ENCODE data around the gene GRID1.

The GRID1 gene

DNA sequence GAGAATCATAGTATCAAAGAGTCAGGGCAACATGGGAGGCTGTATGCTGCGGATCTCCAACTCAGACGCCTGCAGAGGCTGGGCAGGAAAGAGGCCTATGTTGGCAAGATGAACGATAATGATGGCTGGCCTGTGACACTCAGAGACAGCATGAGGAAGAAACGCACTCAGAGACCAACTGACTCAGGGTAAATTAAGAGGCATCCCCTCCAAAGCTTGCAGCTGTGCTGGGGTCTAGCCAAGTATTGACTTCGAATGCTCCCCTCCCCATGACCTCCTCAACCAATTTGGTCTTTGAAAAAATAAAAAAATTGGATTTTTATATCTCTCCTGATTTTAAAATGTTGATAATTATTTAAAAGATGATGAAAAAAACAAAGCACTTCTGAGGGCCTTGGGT, 718.9 kb downstream of the GRID1 start:
- no peak for DNase-seq (ENCODE audit: low spot score)

DNA sequence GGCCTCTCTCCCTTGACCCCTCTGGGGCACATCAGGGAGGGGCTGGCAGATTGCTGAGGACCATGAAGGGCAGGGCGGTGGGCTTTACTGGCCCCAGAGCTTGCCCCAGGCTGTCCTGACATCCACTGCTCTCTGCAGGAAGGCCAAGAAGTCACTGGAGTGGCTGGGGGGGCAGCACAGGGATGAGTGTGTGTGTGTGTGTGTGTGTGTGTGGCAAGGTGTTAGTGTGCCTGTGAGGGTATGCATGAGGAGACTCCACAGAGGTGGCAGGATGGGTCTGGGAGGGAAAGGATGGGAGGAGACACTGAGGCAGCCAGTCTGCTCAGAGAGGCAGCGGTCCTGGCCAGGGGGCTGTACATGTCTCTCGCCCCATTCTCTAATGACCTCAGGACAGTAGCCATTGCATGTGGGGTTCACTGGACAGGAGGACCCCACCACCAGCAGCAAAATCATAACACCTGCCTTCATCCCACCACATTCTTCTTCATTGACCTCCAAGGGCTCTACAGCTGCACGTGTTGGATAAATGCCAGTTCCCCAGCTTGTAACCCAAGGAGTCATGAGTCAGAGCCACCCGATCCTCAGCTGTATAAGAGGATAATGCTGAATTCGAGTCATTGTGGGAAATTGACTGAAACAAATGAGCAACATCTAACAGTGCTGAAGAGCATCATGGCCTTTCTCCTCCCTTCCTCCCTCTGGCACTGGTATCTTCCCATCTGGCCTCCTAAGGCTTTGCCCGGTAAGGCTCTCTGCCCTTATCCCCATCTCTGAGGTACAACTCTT, 720.5 kb downstream of the GRID1 start:
- no peak for DNase-seq (ENCODE audit: low spot score)

DNA sequence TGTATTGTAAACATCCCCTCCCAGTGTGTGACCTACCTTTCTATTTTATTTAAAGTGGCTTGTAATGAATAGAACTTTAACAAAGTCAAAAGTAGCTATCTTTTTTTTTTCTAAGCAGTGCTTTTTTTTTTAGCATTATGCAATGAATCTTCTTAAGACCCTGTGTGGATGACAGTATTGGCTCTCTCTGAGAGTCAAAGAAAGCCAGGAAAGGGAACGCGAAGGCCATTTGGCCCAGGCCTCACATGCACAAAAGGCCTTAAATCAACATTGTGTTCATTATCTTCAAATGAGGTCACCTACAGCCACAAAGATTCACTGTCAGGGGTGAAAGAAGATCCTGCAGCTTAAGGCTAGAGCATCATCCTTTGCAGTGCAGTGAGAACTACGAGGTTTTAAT, 721.5 kb downstream of the GRID1 start:
- DNase-seq (ENCODE audit: low spot score) = no peak

DNA sequence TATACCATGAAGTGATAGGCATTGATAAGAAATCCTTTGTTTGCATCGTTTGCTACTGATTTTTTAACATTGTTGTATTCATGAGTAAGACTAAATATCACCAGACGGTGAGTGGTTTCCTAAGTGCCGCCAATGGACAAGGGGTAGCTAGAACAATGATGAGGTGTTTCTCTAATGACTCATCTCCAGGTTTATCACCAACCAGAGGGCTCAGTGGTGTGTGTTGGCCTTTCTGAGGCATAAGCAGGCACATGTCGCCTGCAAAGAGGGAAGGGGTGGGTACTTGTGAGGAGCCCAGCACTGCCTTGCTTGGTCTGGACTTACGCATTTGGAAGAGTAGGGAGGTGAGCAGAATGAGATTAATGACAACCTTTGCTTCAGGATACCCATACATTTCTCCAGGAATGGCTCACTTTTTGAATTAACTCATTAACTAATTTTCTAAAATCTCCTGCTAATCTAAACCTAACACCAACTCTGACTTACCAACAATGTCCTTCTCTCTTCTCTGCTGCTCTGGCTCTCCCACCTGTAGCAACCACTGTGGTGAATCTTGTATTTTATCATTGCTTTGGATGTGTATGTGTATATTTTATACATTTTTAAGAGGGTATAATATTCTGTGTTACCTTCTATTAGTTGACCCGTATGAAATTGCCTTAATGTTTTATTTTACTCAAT, 722.6 kb downstream of the GRID1 start:
- DNase-seq (ENCODE audit: low spot score) = no peak

DNA sequence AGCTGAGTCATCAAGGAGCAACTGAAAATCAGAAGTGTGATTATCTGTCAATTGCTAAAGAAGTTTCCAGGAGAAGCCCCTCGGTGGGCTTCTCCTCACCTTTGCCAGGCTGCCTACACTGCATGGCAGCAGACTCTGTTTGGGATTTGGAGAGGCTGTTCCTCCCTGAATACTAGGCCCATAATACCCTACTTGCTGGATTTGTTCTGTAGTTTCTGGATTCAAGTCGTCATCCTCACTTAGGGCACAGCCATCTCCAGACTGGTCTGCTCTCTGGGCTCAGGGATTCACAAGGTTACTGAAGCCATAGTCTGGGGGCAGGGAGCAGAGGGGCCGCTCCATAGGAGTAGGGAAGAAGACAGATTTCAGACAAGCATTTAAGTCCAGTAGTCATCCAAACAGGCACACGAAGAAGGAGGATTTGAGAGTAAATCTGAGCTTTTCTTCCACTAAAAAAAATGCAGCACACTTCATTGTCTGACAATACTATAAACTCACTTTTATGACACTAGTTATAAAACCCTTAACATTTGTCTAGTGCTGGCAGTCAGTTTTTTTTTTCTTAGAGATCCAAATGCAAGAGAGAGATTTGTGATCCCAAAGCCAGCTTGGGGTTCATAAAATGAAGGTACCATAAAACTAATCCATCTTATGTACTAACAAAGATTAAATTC, 723.3 kb downstream of the GRID1 start:
- no peak for DNase-seq (ENCODE audit: low spot score)

DNA sequence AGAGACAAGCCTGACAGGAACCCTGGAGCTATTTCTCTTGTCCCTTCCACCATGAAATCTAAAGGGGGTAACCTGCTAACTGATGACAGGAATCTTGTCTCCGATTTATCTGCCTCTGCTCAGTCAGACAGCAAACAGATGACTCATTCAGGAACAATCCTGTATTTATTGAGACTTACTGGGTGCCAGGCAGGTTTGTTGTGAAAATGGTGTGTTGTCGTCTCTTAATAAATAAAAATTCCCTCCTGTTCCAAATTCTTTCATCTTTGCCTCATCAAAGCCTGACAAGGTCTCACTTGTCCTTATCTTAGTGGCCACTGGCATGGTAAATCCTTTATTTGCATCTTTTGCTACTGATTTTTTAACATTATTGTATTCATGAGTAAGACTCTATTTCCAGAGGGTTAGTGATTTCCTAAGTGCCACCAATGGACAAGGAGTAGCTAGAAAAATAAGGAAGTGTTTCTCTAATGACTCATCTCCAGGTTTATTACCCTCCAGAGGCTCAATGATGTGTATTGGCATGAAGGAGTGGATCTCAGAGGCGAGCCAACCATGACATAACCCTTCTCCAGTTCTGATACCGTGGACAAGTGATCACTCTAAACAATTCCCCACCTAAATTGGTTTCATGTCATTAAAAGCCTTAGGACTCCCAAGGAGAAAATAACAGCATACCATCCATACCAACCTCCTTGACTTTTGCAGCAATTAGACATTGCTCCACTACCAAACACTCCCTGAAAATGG, 724.0 kb downstream of the GRID1 start:
- DNase-seq (ENCODE audit: low spot score) = no peak

DNA sequence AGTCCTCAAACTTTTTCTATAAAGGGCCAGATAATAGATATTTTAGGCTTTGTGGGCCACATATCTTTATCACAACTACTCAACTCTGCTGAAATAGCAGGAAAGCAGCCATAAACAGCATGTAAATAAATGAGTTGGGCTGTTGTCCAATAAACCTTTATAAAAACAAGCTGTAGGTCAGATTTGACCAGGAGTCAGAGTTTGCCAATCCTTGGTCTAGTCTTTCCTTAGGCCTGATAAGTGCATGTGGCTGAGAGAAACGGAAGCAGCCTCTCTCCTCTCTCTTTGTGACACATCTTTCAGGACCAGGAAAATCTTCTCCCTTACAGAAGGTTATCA, 724.5 kb downstream of the GRID1 start:
- DNase-seq (ENCODE audit: low spot score) = no peak

DNA sequence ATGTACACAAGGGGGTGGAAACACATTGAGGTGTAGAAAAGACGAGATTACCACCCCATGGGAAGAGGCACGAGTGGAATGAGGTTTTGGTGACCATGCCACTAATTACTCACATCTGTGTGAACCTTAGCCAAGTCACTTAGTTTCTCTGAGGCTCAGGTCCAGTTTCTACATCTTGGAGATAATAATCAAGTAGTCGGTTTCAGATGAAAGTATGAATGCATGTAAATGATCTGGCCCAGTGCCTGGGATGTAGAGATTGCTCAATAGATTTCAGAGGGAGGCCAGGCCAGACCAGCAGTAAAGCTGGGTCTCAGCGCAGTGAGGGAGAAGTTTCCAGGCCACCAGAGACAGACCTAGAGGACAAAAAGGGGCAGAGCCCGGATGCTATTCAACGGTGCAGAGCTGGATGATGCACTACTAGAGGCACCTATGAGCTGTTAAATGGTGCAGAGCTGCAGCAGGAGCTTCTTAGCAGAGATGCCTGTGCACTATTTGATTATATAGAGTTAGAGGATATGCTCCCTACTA, 725.1 kb downstream of the GRID1 start:
- no peak for DNase-seq (ENCODE audit: low spot score)

DNA sequence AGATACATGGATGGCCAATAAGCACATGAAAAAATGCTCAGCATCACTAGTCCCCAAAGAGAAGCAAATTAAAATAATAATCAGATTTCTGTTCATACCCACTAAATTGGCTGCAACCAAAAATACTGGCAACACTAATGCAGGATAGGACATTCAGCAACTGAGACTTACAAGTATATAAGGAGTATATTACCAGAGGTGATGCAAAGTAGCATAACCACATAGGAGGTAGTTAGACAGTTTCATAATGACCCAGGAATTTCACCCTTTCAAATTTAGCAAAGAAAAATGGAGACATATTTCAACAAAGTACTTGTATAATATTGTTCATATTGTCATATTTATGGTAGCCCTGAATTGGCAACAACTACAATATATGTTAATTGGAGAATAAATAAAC, 727.8 kb downstream of the GRID1 start:
- DNase-seq (ENCODE audit: low spot score) = no peak

DNA sequence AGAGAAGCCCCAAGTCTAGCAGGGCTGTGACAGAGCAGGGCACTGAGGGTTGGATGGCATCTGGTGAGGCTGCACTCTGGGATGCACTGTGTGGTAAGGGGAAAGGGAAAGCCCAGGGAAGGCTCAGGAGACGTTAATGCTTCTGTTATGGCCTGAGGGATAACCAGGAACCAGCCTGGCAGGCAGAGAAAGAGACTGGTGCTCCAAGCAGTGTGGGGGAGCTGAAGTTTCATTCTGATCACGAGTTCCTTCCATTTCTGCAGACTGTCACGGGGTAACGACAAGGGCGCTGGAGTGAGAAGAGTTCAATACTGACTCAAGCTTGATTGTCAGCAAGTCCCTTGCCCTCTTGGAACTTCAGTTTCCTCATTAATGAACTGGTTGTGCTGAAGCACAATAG, 730.9 kb downstream of the GRID1 start:
- DNase-seq (ENCODE audit: low spot score) = no peak

DNA sequence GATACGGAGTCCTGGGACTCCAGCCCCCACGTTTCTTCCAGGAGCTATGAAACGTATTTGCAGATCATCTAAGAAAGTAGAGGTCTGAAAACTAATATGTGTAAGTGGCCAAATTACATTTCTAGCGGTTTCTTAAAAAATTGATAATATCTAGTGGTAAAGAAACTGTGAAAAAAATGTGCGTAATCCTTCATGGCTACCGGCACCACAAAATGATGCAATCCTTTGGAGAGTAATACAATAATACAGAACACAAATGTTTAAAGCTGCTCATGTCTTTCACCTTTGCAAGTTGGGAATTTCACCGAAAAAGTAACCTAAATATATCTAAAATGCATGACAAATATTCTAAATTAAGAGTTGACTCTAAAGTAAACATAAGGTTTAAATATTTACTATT, 742.1 kb downstream of the GRID1 start:
- DNase-seq (ENCODE audit: low spot score) = no peak

DNA sequence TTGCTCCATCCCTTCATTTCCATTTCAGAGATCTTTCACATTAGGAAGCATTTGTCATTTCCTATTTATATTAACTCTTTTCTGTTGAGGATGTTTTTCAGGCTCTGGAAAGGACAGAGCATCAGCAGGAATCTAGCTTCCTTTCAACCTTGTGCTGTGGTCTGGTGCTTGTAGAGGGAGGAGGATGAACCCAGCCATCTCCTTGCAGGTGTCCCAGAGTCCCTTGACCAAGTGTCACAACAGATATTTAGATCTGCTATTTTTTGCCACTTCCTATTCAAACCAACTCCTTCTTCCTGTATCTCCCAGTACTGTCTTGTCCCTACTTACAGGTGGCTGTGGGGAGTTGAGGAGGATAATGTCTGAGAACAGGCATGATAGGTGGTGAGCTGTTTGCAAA, 742.8 kb downstream of the GRID1 start:
- no peak for DNase-seq (ENCODE audit: low spot score)

DNA sequence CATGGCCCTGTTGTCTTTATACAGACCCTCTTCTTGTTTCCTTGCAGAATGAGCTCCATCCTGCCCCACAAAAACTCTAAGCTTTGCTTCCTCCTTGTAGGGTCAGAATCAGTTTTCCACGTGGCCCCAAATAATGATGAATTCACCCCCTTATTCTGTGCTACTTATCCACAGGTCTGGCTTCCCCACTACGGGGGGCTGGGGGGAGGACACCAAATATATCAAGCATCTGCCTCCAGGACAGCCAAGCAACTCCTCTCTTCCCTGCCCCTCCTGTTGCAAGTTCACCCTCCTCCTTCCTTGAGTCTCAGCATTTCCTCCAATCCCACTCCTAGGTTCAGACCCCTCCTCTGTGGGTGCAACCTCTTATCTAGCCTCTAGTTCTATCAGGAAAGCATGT, 743.3 kb downstream of the GRID1 start:
- no peak for DNase-seq (ENCODE audit: low spot score)

DNA sequence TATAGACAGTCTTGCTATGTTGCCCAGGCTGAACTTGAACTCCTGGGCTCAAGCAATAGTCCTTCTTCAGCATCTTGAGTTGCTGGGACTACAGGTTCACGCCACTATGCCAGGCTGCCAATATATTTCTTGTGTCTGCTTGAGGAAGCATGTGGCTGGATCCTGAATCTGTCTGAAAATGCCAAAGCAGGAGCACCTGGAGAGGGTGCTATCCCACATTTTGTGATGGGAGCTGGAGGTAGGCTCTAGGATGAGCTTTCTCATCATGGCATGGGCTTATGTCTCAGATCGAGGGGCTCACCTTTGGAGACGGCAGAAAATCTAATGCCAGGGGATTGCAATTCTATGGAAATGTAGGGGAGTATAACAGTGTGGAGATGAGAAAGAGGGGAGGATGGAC, 744.2 kb downstream of the GRID1 start:
- no peak for DNase-seq (ENCODE audit: low spot score)

DNA sequence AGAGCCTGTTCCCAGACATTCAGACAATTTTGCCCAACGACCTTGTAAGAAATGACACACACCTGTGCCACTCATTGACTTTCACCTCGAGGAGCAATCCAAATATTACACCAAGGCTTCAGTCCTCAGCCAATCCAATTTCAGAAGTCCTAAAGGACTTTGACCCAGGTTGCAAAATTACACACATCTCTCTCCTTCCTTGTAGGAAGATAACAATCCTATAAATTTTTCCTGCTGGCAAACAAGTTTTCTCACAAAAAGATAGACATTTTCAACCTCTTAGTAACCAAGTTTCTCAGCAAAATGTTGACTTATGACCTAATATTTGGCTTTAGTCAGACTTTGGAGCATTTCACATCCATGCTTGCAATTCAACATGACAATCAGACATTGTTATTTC, 745.0 kb downstream of the GRID1 start:
- no peak for DNase-seq (ENCODE audit: low spot score)

DNA sequence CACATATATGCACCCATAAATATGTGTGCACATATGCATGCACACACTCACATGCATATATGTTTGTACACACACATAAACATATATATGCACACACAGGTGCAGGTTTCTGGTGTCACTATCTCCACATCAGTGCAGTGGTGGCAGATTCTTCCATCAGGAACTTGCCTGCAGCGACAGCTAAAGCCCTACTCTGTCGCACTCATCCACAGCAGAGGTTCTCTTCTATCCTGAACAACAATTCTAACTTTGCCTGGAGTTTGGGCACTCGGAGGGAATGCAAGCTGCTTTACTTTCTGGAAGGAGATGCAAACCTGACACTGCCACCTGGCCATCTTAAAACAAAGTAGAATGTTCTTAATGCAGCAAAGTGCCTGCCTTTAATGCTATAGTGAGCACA, 745.8 kb downstream of the GRID1 start:
- no peak for DNase-seq (ENCODE audit: low spot score)

DNA sequence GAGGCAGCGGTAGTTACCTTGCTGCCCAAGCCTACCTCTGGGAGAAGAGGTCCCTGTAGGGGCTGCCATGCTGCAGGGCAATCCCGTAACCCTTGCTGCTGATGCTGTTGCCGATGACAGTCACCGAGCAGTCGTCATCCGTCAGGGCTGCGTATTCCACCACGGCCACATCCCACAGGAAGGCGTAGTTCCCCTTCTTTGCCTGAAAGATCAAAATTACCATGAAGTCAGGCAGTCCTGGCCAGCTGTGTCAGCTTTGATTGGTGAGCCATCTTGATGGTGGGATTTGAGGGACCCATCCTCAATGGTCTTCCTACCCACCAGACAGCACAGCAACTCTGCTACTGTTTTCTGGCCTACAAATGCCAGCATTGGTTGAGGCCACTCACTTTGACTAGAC, 746.8 kb downstream of the GRID1 start:
- no peak for DNase-seq (ENCODE audit: low spot score)

DNA sequence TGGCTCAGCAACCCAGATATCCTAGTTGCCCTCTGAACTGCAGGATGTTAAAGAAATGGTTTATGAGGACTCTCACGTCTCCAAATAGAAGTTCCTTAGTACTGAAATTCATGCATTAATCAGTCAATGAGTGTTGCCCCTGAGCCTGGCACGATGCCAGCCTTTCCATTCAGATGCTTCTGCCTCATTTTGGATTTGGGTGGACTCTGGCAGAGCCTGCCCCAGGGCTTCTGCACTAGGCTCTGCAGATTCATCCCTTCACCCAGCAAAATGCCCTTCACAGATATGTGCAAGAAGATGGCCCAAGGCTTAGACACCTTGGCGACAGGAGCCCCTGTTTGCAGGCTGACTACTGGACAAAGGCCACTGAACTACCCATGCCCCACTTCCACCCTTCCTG, 747.8 kb downstream of the GRID1 start:
- DNase-seq (ENCODE audit: low spot score) = no peak

DNA sequence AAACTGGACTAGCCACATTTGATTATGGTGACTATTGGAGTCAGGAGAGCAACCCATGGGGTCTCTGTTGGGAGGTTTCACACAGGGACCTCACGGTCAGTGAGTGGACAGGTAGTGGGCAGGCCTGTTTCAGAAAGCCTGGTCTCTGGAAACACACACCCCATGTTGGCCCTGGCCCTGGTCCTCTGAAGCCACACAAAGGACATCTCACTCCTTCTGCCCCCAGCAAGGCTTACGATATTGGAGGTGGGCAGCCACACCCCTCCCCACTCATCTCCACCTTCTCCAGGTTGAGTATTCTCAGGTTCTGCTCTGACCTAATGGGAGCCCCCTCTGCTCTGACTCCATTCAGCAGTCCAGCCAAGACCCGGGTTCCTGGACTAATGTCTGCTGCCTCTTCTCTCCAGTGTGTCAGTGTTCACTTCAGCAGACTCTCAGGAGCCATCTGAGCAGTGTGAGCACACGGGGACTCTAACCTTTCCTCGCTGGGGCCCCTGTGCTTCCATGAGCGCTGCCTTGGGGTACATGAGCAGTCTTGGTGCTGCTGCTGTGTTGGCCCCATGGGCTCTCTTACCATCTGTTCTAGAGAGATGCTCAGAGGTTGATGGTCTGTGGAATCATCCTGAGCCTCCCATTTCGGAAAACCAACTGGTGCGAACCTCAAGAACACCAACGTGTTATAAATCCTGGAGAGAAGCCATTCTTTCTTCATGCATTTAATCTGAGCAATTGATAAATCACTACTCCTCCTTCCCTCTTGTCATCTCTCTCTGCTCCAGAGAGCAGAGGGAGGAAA, 748.6 kb downstream of the GRID1 start:
- no peak for DNase-seq (ENCODE audit: low spot score)

DNA sequence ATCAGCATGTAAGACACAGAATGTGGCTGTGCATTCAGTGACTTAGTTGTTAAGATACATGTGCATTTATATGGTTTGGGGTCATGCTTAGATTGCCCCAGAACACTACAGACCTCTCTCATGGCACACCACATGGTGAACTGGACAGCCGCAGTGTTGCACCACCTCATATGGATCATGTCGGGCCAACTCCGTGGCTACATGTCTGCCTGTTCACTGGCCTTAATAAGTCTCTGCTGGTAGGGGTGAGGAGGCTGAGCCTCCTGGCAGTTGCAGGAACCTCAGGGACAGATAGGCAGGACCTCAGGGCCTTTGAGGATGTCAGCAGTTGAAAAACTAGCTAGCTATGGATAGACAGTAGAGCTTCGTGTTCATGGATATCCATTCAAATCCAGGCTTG, 751.0 kb downstream of the GRID1 start:
- no peak for DNase-seq (ENCODE audit: low spot score)

DNA sequence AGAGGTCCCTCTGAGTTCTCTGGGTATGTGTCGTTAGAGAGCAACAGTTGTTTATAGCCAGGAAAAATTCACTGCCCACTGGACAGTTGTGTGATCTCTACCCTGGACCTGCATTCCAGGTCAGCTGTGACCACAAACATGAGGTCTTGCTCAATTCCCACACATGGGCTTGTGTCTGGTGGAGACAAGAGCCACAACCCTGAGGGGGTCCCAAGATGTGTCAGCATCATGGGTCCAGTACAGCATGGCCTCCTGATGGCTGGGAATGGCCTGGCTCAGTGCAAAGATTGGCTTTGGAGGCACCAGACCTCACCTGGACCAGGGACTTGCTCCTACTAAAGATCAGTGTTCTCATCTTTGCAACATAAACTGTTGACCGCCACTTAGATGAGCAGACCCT, 751.6 kb downstream of the GRID1 start:
- no peak for DNase-seq (ENCODE audit: low spot score)

DNA sequence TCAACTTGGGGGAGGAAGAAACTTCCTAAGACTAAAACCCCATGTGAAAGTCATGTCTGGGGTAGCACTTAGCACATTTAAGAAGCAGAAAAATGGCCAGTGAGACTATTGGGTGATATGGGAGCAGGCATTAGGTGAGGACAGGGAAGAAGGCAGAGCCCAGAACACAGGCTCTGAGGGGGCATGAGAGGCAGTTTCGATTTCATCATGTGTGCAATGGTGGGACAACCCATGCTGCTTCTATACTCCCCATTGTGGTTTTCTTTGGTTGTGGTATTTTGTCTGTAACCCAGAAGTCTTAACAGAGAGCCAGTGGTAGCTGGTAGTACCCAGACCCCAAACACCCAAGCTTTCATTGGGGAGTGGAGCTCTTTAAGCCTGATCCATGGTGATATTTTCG, 752.0 kb downstream of the GRID1 start:
- no peak for DNase-seq (ENCODE audit: low spot score)
